Esophagus squamous epithelium (tissue), 4 donors: ENCODE results near the gene TOP2A.
"Not testable (repeated sequence)": the region's sequence is repeated elsewhere in the genome, so short reads cannot be mapped to it uniquely, and the experiment has no call there.

ENCODE experiments used
- CTCF ChIP-seq, 6 experiments: fragments of 450-650 bp in 4 of 6; fragments of 200-600 bp in 2 of 6; sonication (generic) in 2 of 6; IDR thresholded peaks; one replicate each; pipeline ENCODE4 v1.5.1; 2016 to 2019; ENCODE audit warnings: antibody characterized with exemption in 6 of 6, mild to moderate bottlenecking in 4 of 6, moderate library complexity in 4 of 6
- POLR2A ChIP-seq, 4 donors: fragments of 450-650 bp; IDR thresholded peaks; one replicate each; pipeline ENCODE4 v1.6.1; 2017; ENCODE audit warnings: antibody characterized with exemption in 4 of 4, mild to moderate bottlenecking in 4 of 4, moderate library complexity in 3 of 4

DNA sequence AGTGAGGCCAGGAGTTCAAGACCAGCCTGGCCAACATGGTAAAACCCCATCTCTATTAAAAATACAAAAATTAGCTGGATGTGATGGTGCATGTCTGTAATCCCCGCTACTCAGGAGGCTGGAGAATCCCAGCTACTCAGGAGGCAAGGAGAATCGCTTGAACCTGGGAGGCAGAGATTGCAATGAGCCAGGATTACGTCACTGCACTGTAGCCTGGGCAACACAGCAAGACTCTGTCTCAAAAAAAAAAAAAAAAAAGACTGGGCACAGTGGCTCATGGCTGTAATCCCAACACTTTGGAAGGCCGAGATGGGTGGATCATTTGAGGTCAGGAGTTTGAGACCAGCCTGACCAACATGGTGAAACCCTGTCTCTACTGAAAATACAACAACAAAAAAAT lies 8.2 kb downstream of the TOP2A start:
- not testable (repeated sequence) for TF ChIP-seq CTCF, POLR2A (IDR thresholded peaks at IDR 0.05)
